HG02885 (cell line): ENCODE data around the gene HPSE2.

Experiments used
- ATAC-seq: cut with Tn5 transposase; IDR thresholded peaks from one replicate; pipeline ENCODE4 v1.9.1; 2021; ENCODE audit warnings: mild to moderate bottlenecking; ENCODE audit not compliant: unreplicated experiment, poor library complexity

HPSE2 gene

GRCh38 chr10:98745645-98746044 lies 490.0 kb downstream of the HPSE2 start:
- ATAC-seq, result no peak

DNA sequence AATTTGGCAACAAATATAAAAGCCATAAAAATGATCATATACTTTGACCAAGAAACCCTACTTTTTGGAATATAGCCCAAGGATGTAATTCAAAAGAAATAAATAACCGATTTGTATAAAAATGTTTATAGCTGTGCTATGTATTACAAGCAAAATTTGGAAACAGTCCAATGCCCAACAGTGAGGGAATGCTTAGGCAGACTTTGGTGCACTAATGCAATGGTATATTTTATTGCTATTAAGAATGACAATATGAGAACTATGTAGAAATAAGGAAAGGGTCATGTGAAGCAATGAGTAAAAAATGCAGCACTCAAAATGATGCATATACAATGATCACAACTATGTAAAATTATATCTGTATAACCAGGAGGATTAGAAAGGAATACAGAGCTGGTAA lies 515.1 kb downstream of the HPSE2 start:
- ATAC-seq, result no peak

GRCh38 chr10:98713586-98713985 lies 522.1 kb downstream of the HPSE2 start:
- no peak for ATAC-seq

- no peak for ATAC-seq
Observed at GRCh38 chr10:98696516-98696915, 539.1 kb downstream of the HPSE2 start.

DNA sequence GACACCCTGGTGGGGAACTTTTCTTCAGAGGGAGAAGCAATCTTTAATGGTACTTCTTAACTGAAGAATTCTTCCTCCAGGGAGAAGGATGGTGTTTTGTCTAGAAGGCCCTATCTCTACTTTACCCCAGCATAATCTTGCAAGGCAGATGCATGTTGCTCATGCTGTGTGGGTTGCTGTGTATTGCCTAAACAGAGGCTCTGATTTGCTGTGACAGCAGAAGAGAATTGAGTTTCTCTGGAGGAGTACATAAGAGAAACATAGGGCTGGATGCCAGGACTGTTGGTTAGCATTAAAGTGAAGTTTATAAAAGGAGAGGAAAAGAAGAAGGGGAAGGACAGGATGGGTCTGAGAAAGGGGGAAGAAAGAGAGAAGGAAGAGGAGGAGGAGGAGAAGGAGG lies 540.8 kb downstream of the HPSE2 start:
- no peak for ATAC-seq

DNA sequence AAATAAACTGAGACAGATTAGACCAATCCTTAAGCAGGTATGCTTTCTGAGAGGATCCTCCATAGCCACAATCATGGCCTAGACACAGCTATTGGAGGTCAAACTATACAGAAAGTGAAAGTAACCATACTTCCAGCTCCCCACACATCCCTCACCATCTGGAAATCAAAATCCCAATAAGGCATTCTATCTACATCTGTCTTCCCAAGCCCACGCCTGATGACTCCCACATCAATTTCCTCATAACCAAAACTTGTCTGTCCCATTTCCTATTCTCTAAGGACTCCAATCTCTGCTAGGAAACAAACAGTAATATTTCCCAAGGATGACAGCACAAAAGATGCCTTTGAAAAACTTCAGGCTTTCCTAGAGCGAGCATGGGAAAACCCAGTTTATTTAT lies 541.6 kb downstream of the HPSE2 start:
- ATAC-seq, result no peak

GRCh38 chr10:98687685-98688084 lies 548.0 kb downstream of the HPSE2 start:
- ATAC-seq, result no peak

DNA sequence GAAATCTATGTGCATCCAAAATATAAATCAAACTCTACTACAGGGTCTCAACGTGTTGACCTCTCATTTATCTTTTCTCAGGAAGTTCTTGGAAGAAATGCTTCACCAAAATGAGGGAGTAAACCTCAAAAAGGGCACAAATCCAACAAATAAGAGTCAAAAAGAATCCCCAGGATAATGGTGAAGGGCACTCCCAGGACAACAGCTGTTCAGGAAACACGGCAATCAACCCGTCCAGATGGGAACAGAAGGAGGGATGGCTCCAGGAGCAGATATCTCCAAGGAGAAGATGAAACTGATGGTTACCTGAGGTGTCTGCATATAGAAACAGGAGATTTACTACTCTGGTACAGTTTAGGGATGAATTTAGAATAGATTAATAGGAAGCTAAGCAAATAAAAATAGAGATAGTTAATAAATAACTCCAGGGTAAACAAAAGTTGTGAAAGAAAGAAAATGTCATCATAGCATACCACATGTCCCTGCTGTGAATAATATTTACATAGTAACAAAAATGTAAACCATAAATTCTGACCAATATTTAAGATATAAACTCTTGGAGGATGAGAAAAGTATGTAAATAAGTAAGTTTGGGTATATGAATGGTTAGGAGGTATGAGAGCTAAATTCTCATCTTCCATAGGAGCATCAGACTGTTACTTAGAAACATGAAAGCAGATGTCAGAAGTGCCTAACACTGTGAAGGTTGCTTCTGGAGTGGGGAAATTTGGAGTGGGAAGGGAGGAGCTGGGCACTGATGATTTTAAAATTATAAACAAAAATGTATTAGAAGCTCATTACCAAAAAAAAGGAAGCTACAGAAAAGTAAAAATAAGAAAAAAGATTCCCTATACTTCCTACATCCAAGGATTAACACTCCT lies 551.4 kb downstream of the HPSE2 start:
- no peak for ATAC-seq

- ATAC-seq, result no peak
Observed at GRCh38 chr10:98676895-98677294, 558.8 kb downstream of the HPSE2 start.

DNA sequence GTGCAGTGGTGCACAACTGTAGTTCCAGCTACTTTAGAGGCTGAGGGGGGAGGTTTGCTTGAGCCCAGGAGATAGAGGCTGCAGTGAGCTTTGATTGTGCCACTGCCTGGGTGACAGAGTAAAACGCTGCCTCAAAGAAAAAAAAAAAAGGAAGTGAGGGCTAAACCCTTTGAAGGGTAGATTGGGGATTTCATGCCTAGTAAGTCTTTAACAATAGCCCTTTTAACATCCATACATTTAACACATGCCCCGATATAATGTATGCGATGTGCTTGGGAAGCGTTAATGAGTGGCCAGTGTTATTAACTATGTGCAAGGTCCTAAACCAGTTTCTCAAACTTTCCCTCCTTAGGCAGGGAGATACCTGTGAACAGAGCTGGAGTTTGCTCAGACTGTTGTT lies 559.8 kb downstream of the HPSE2 start:
- ATAC-seq, result no peak

- no peak for ATAC-seq
Observed at GRCh38 chr10:98673171-98673782, 562.4 kb downstream of the HPSE2 start.

DNA sequence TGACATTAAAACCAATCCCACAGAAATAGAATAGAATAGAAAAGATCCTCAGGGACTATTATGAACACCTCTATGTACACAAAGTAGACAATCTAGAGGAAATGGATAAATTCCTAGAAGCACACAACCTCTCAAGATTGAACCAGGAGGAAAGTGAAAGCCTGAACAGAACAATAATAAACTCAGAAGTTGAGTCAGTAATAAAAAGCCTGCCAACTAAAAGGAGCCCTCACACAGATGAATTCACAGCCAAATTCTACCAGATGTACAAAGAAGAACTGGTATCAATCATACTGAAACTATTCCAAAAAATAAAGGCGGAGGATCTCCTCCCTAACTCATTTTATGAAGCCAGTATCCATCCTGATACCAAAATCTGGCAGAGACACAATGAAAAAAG lies 568.6 kb downstream of the HPSE2 start:
- no peak for ATAC-seq

DNA sequence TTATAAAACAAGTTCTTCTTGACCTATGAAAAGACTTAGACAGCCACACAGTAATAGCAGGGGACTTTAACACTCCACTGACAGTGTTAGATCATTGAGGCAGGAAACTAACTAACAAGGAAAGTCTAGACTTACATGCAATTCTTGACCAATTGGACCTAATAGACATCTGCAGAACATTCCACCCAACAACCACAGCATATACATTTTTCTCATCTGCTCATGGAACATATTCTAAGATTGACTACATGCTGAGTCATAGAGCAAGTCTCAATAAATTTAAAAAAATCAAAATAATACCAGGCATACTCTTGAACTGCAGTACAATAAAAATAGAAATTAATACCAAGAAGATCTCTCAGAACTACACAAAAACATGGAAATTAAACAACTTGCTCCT lies 569.4 kb downstream of the HPSE2 start:
- ATAC-seq, result no peak

DNA sequence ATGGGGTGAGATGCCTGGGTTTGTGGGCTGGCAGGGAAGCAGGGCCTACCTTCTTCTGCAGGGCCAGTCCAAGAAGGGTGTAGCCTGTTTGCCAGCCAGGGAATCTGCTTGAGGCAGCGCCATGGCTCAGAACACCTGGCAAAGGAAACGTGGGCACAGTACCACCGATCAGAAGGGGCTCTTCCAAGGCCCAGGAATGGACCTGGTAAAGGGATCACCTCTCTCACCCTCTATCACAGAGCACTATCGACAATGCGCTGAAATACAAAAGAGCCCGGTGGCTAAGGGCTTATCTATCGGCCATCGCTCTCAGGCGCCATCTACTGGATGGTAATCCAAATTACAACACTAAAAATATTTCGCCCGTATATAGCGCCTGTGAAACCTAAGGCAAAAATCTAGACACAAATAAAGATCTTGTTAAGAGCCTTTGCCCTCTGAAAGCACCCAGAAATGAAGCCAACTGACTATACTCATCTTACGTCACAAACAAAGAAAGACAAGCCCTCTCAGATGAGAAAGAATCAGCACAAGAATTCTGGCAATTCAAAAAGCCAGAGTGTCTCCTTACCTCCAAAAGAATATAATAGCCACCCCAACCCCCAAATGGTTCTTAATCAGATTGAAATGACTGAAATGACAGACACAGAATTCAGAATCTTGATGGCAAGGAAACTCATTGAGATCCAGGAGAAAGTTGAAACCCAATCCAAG lies 571.2 kb downstream of the HPSE2 start:
- ATAC-seq, result peak; percentile 88

- ATAC-seq, result no peak
Observed at GRCh38 chr10:98659951-98660350, 575.7 kb downstream of the HPSE2 start.

GRCh38 chr10:98655492-98655891 lies 580.2 kb downstream of the HPSE2 start:
- no peak for ATAC-seq

- ATAC-seq, result no peak
Observed at GRCh38 chr10:98649170-98649569, 586.5 kb downstream of the HPSE2 start.

DNA sequence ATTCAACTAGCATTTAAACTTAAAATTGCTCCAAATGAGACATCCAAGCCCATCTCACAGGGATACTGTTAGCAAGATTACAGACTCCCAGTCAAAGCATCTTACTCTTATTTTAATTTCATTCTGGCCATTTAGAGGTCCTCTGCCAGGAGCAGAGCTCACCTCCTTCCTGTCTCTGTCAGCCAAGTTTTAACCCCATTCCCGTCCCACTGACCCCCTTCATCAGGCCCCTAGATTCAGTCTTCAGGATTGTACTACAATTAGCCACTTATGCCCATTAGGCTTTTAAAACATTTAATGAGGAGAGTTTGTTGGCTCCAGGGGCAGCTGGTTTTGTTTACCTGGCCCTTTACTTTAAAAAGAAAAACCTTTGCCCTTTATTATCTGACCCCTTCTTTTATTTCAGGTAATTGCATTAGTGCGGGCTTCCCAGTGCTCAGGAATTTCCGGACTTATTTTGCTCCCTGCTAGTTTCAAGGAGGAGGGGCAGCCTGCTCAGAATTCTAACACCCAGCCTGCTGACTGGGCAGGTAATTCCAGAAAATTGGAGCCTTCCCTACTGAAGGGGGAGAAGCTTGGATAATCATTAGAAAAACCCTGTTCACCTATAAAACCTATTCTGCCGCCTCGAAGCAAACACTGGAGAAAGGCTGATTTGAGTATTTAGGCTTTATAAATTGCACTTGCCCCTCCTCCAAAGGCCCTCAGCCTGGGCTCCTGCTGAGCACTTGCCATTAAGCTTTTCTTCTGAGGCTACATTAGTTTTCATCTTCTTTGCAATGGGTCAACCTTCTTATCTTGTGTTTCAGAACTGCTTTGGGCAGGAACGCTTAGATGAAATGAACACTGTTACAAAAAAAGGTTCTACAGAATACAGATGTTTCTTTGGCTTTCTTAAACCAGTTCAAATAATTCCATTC lies 588.4 kb downstream of the HPSE2 start:
- ATAC-seq, result no peak

- ATAC-seq, result no peak
Observed at GRCh38 chr10:98644466-98644865, 591.2 kb downstream of the HPSE2 start.

GRCh38 chr10:98642281-98642680 lies 593.4 kb downstream of the HPSE2 start:
- ATAC-seq, result no peak
